Keratinocyte (primary cell): ENCODE data around the gene MRC2. TPM values are rescaled to one million over a fixed set of nuclear protein-coding genes. Genes with fewer than 3 reads are reported as not detected.

ENCODE experiments used
- DNase-seq: peaks from one replicate; pipeline ENCODE4 v3.0.0-alpha.2; 2011; ENCODE audit warnings: low read depth, missing footprints, low spot score
- FAIRE-seq: peaks from 2 replicates; lab custom pipeline; 2011; peaks lifted over from hg19 to GRCh38; lab: Jason Lieb, UNC
- H2AFZ ChIP-seq: 2 replicates; pipeline ENCODE4 v1.6.0; 2012; ENCODE audit warnings: low read length, control low read depth, inconsistent platforms; ENCODE audit not compliant: control insufficient read depth
- H3K27ac ChIP-seq: 2 replicates; pipeline ENCODE4 v1.5.1; 2011; ENCODE audit warnings: low read length; ENCODE audit not compliant: control insufficient read depth, insufficient read depth
- H3K27me3 ChIP-seq: 3 replicates; pipeline ENCODE4 v1.6.0; 2011; ENCODE audit warnings: low read length; ENCODE audit not compliant: control insufficient read depth, insufficient read depth; ENCODE audit errors: extremely low read depth
- H3K36me3 ChIP-seq, 2 experiments: 2 replicates in 1 of 2; 3 replicates in 1 of 2; pipeline ENCODE4 v1.5.1; 2011; ENCODE audit warnings: low read length in 2 of 2, mild to moderate bottlenecking in 1 of 2; ENCODE audit not compliant: control insufficient read depth in 2 of 2, insufficient read depth in 2 of 2; ENCODE audit errors: extremely low read depth in 1 of 2
- H3K4me1 ChIP-seq: 3 replicates; pipeline ENCODE4 v1.5.1; 2011; ENCODE audit warnings: low read length; ENCODE audit not compliant: control insufficient read depth, insufficient read depth; ENCODE audit errors: extremely low read depth
- H3K4me2 ChIP-seq: 3 replicates; pipeline ENCODE4 v1.6.0; 2011; ENCODE audit warnings: low read depth, low read length; ENCODE audit not compliant: control insufficient read depth, insufficient read depth; ENCODE audit errors: extremely low read depth
- H3K4me3 ChIP-seq, 3 experiments: fragments of 200-600 bp in 1 of 3; sonication (generic) in 1 of 3; 2 replicates in 2 of 3; 3 replicates in 1 of 3; pipeline ENCODE4 v1.5.1; 2011 to 2016; ENCODE audit warnings: low read length in 3 of 3, mild to moderate bottlenecking in 3 of 3, control low read depth in 2 of 3, inconsistent platforms in 1 of 3, low read depth in 1 of 3, mixed read lengths in 1 of 3, mixed run types in 1 of 3, moderate library complexity in 1 of 3; ENCODE audit not compliant: control insufficient read depth in 2 of 3, insufficient read depth in 2 of 3; ENCODE audit errors: extremely low read depth in 1 of 3
- H3K79me2 ChIP-seq: 2 replicates; pipeline ENCODE4 v1.6.0; 2012; ENCODE audit warnings: low read length; ENCODE audit not compliant: control insufficient read depth, insufficient read depth
- H3K9ac ChIP-seq: 3 replicates; pipeline ENCODE4 v1.6.0; 2011; ENCODE audit warnings: low read length; ENCODE audit not compliant: control insufficient read depth, insufficient read depth; ENCODE audit errors: extremely low read depth
- H3K9me1 ChIP-seq: 3 replicates; pipeline ENCODE4 v1.6.0; 2011; ENCODE audit warnings: low read length; ENCODE audit not compliant: control insufficient read depth, insufficient read depth; ENCODE audit errors: extremely low read depth
- H3K9me3 ChIP-seq: 2 replicates; pipeline ENCODE4 v1.5.1; 2012; ENCODE audit warnings: low read depth, low read length; ENCODE audit not compliant: control insufficient read depth
- H4K20me1 ChIP-seq: 3 replicates; pipeline ENCODE4 v1.6.0; 2011; ENCODE audit warnings: low read length; ENCODE audit not compliant: control insufficient read depth, insufficient read depth; ENCODE audit errors: extremely low read depth
- EZH2 ChIP-seq: IDR thresholded peaks from one replicate; pipeline ENCODE4 v1.6.1; 2012; ENCODE audit warnings: inconsistent platforms, mild to moderate bottlenecking, low read length, moderate library complexity
- dilution Hi-C: fragments of 300-500 bp; cut with MboI; formaldehyde crosslinking; loops from one replicate; pipeline ENCODE4 v1.7.0; 2020; ENCODE audit warnings: low sequenced_read_pairs; ENCODE audit not compliant: extremely low pct_ligation_motif_present
- polyA plus RNA-seq, 5 experiments: library from polyadenylated mRNA; depleted of rRNA in 3 of 5; stranded (reverse) in 3 of 5; stranded (forward) in 1 of 5; unstranded in 1 of 5; fragments of >200 nt; gene quantifications; 1 replicate in 1 of 5; 2 replicates in 3 of 5; 3 replicates in 1 of 5; pipeline versions ENCODE4 v1.2.1 to v1.2.3, GENCODE V29; 2011 to 2012; ENCODE audit warnings: missing spikeins in 2 of 5, low read depth in 1 of 5, low replicate concordance in 1 of 5
- TF ChIP-seq, protein P1 (sequence below), 3 experiments: IDR thresholded peaks in 1 of 3; conservative IDR thresholded peaks in 1 of 3; optimal IDR thresholded peaks in 1 of 3; 2 replicates in 2 of 3; 3 replicates in 1 of 3; pipeline versions ENCODE3 to v1.5.1; 2011; ENCODE audit warnings: low read length in 3 of 3, mild to moderate bottlenecking in 3 of 3, moderate library complexity in 2 of 3, control low read depth in 1 of 3, inconsistent platforms in 1 of 3; ENCODE audit not compliant: insufficient read depth in 2 of 3; ENCODE audit errors: extremely low read depth in 1 of 3

MRC2 gene
- polyA plus RNA-seq, 1 donor (not counting 4 experiments of a cell fraction or from before 2014, with no cell fraction given), result 14.0 TPM

DNA sequence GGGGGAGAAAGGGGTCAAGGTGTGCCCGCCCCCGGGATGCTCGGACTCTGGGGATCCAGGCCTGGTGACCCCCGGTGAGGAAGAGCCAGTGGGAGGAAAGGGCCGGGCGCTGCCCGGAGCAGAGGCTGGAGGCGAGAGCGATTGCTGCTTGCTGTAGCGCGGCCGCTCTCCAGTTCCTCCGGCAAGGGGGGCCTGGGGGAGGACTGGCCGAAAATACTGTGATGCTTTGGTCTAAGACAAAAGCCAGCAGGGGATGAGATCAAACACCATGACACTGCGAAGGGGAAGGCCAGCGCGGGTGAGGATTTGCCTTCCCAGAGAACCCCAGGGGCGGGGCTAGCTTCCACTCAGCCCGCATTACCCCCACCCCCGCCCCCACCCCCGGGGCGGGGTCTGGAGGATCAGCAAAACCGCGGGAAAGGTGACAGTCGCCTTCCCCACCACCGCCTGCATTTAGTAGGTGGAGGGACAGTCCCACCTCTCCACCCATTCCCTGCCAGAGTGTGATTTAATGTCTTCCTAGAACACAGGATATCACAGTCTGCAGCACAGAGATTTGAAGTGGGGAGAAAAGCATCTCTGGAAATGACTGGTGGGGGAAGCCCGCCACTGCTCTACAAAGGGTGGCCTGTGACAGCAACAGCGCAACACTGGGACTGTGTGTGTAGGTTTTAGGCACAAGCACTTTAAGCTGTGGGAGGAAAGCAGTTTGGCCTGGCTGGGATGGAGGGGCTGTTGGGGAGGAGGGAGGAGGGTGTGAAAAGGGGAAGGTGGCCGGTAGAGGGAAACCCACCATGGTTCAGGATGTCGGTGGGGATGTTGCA lies 25.7 kb downstream of the MRC2 start:
- no peak for FAIRE-seq
- dilution Hi-C loops, result no loop called here
- Histone ChIP-seq H3K4me2 (peak overlapping the region; percentile 57), H3K9ac (no peak overlapping the region), H2AFZ (no peak overlapping the region), H3K79me2 (no peaks in the 10 kb centered on the region), H4K20me1 (no peaks in the 10 kb centered on the region), H3K4me3 (peak overlapping the region in 2 of 3 experiments; percentile 10 to 39), H3K36me3 (peaks cover 0 to 1% of the 10 kb centered on the region in 2 experiments), H3K27me3 (peaks cover 3% of the 10 kb centered on the region), H3K9me3 (no peaks in the 10 kb centered on the region), H3K9me1 (no peaks in the 10 kb centered on the region), H3K27ac (no peak overlapping the region), H3K4me1 (peaks cover 6% of the 10 kb centered on the region)
- no peak for TF ChIP-seq EZH2
- TF ChIP-seq, protein P1, sequence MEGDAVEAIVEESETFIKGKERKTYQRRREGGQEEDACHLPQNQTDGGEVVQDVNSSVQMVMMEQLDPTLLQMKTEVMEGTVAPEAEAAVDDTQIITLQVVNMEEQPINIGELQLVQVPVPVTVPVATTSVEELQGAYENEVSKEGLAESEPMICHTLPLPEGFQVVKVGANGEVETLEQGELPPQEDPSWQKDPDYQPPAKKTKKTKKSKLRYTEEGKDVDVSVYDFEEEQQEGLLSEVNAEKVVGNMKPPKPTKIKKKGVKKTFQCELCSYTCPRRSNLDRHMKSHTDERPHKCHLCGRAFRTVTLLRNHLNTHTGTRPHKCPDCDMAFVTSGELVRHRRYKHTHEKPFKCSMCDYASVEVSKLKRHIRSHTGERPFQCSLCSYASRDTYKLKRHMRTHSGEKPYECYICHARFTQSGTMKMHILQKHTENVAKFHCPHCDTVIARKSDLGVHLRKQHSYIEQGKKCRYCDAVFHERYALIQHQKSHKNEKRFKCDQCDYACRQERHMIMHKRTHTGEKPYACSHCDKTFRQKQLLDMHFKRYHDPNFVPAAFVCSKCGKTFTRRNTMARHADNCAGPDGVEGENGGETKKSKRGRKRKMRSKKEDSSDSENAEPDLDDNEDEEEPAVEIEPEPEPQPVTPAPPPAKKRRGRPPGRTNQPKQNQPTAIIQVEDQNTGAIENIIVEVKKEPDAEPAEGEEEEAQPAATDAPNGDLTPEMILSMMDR (optimal IDR thresholded peaks at IDR 0.05 in 1 of 3, IDR thresholded peaks at IDR 0.05 in 1 of 3, conservative IDR thresholded peaks at IDR 0.05 in 1 of 3; ENCODE audit: extremely low read depth in 1 of 3, insufficient read depth in 2 of 3, low read length in 3 of 3), result no peak
- no peak for DNase-seq

DNA sequence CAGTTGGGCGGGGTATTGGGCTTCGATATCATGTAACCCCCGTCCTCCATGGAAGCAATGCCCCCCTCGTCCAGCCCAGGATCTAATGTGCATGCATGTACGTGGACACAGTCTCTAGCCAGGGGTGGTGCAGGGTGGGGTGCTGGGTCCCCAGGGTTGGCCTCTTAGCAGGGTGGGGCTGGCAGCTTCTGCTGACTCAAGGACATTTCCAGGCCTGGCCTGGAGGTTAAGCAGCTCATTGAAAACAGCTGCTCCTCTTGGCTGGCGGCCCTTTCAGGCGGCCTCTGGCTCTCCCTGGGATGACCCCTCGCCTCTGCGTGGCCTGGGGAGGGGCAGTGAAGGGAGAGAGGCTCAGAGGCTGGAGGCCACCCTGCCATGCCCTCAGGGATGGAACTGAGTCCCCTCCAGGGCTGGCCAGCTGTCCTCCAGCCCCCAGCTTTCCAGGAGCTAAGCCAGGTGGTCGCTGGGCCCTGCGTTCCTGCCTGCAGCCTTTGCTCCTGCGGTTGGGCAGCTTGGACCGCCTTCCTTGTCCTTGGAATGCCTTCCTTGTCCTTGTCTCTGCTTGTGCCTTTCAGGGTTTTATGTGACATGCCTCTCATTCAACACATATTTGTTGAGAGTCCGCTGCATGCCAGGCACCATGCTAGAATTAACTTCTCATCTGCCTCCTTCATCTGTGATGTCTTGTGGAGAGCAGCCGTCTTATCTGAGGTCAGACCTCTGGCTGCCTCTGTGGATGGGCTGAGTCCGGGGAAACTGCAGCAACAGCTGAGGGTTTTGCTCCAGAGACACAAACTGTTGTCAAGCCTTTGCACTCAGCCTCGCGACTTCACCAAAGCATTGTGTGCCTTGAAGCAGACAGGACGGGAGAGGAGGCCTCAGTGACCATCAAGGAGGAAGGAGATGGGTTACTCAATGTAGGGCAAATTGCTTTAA lies 26.6 kb downstream of the MRC2 start:
- no peak for DNase-seq
- TF ChIP-seq, protein P1 (optimal IDR thresholded peaks at IDR 0.05 in 1 of 3, IDR thresholded peaks at IDR 0.05 in 1 of 3, conservative IDR thresholded peaks at IDR 0.05 in 1 of 3; ENCODE audit: extremely low read depth in 1 of 3, insufficient read depth in 2 of 3, low read length in 3 of 3), result no peak
- no peak for TF ChIP-seq EZH2
- H3K4me3 ChIP-seq, result no peak overlapping the region
- peaks cover 0 to 2% of the 10 kb centered on the region in 2 experiments for H3K36me3 ChIP-seq
- no peak overlapping the region for H2AFZ ChIP-seq
- peaks cover 3% of the 10 kb centered on the region for H3K27me3 ChIP-seq
- no peak overlapping the region for H3K9ac ChIP-seq
- no peak overlapping the region for H3K4me2 ChIP-seq
- FAIRE-seq, result no peak
- H3K4me1 ChIP-seq, result peaks cover 6% of the 10 kb centered on the region
- no peaks in the 10 kb centered on the region for H4K20me1 ChIP-seq
- H3K79me2 ChIP-seq, result no peaks in the 10 kb centered on the region
- H3K9me1 ChIP-seq, result no peaks in the 10 kb centered on the region
- no peaks in the 10 kb centered on the region for H3K9me3 ChIP-seq
- H3K27ac ChIP-seq, result no peak overlapping the region
- dilution Hi-C loops, result no loop called here
